Activated T-cell treated with anti-CD3 and anti-CD28 coated beads, Interleukin-2, amount 50 U/mL, for 4 hours (primary cell): ENCODE data around the gene RFX6. TPM values are rescaled to one million over a fixed set of nuclear protein-coding genes. Genes with fewer than 3 reads are reported as not detected.

ENCODE experiments used
- ATAC-seq, 2 donors: fragments of 200-7000 bp; cut with Tn5 transposase; one replicate each; pipeline ENCODE4 v1.10.0; 2021
- DNase-seq: peaks from one replicate; pipeline ENCODE4 v3.0.0-alpha.2; 2020
- H3K27me3 Mint-ChIP-seq: one replicate; pipeline ENCODE4 v1.8.0; 2021; ENCODE audit warnings: low read depth, mixed read lengths
- H3K36me3 Mint-ChIP-seq: one replicate; pipeline ENCODE4 v1.8.0; 2022; ENCODE audit warnings: mixed read lengths; ENCODE audit not compliant: insufficient read depth
- H3K4me1 Mint-ChIP-seq: one replicate; pipeline ENCODE4 v1.8.0; 2021; ENCODE audit warnings: low read depth, mixed read lengths
- H3K4me3 Mint-ChIP-seq: one replicate; pipeline ENCODE4 v1.8.0; 2021; ENCODE audit warnings: mild to moderate bottlenecking, moderate library complexity, mixed read lengths
- H3K9me3 Mint-ChIP-seq: one replicate; pipeline ENCODE4 v1.8.0; 2021; ENCODE audit warnings: mixed read lengths
- total RNA-seq, 3 donors: library from RNA; stranded (reverse); gene quantifications; one replicate each; pipeline ENCODE4 v1.2.1, GENCODE V29; 2021

RFX6 gene
- total RNA-seq, 3 donors from 2014 or later = not detected

- no peaks in the 10 kb centered on the region for H3K27me3 Mint-ChIP-seq
- H3K9me3 Mint-ChIP-seq = no peaks in the 10 kb centered on the region
- DNase-seq = no peak
- no peaks in the 10 kb centered on the region for H3K4me1 Mint-ChIP-seq
- H3K4me3 Mint-ChIP-seq = no peak overlapping the region
- no peak for ATAC-seq
- no peaks in the 10 kb centered on the region for H3K36me3 Mint-ChIP-seq
Observed at GRCh38 chr6:116971959-116972358, 94.9 kb downstream of the RFX6 start.

GRCh38 chr6:116973976-116974375, 96.9 kb downstream of the RFX6 start:
- H3K4me3 Mint-ChIP-seq = no peak overlapping the region
- no peaks in the 10 kb centered on the region for H3K9me3 Mint-ChIP-seq
- H3K27me3 Mint-ChIP-seq = no peaks in the 10 kb centered on the region
- no peak for DNase-seq
- H3K36me3 Mint-ChIP-seq = no peaks in the 10 kb centered on the region
- ATAC-seq = no peak
- H3K4me1 Mint-ChIP-seq = no peaks in the 10 kb centered on the region

GRCh38 chr6:116974526-116975316, 97.7 kb downstream of the RFX6 start:
- DNase-seq = no peak
- H3K27me3 Mint-ChIP-seq = no peaks in the 10 kb centered on the region
- ATAC-seq = no peak
- no peaks in the 10 kb centered on the region for H3K4me1 Mint-ChIP-seq
- no peak overlapping the region for H3K4me3 Mint-ChIP-seq
- H3K36me3 Mint-ChIP-seq = no peaks in the 10 kb centered on the region
- H3K9me3 Mint-ChIP-seq = no peaks in the 10 kb centered on the region

GRCh38 chr6:116975600-116975999, 98.6 kb downstream of the RFX6 start:
- ATAC-seq (no peak), DNase-seq (no peak)
- Mint-ChIP-seq H3K27me3 (no peaks in the 10 kb centered on the region), H3K36me3 (no peaks in the 10 kb centered on the region), H3K4me1 (no peaks in the 10 kb centered on the region), H3K4me3 (no peak overlapping the region), H3K9me3 (no peaks in the 10 kb centered on the region)

- Mint-ChIP-seq H3K36me3 (no peaks in the 10 kb centered on the region), H3K4me1 (no peaks in the 10 kb centered on the region), H3K9me3 (peaks cover 7% of the 10 kb centered on the region), H3K4me3 (no peak overlapping the region), H3K27me3 (no peaks in the 10 kb centered on the region)
- ATAC-seq = no peak
- no peak for DNase-seq
Observed at GRCh38 chr6:116979560-116979959, 102.5 kb downstream of the RFX6 start.

Other genes starting within 250 kb of the RFX6 start
- gene ZUP1, start 208.5 kb upstream of the RFX6 start, total RNA-seq = 10 to 100 TPM; 15.6 to 16.3 (median 16.3) TPM
- 10 to 100 TPM; 10.8 to 18.0 (median 12.7) TPM for gene KPNA5, start 196.0 kb upstream of the RFX6 start, total RNA-seq
- not detected for gene FAM162B, start 111.5 kb upstream of the RFX6 start, total RNA-seq
- gene GPRC6A, start 48.2 kb upstream of the RFX6 start, total RNA-seq = not detected